Non-pigmented ciliary epithelial cell (primary cell): Measurements from ENCODE around the gene RPL39L.

Source experiments
- DNase-seq: peaks from one replicate; pipeline ENCODE4 v3.0.0-alpha.2; 2010; ENCODE audit warnings: low read depth

Gene RPL39L

GRCh38 chr3:187093320-187093719 is 46.0 kb downstream of the RPL39L start:
- DNase-seq = no peak

DNA sequence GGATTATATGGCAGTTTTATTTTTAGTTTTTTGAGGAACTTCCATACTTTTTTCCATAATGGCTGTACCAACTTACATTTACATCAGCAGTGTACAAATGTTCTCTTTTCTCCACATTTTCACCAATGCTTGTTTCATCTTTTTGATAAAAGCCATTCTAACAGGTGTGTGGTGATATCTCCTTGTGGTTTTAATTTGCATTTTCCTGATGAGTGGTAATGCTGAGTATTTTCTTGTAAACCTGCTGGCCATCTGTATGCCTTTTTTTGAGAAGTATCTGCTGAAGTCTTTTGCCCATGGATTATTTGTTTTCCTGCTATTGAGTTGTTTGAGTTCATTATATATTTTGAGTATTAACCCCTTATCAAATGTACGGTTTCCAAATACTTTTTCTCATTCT is 50.6 kb downstream of the RPL39L start:
- DNase-seq = no peak

- DNase-seq = no peak
Observed at GRCh38 chr3:187086831-187087230, 52.5 kb downstream of the RPL39L start.

GRCh38 chr3:187085933-187086332 is 53.4 kb downstream of the RPL39L start:
- no peak for DNase-seq

- no peak for DNase-seq
Observed at GRCh38 chr3:187085021-187085666, 54.2 kb downstream of the RPL39L start.

DNA sequence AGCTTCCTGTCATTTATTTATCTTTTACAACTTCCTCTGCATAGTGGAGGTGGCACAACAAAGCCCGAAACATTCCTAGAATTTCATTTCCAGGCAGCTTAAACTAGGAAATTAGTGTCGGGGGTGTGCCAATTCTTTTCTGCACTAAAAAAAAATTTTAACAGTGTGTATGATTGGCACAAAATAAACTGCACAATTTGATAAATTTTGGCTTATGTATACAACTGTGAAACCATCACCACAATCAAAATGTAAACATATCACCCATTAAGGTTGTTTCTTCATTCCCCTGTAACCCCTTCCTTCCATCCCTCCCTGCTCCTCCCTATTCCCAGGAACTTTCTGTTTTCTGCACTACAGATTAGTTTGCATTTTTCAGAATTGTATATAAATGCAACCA is 54.7 kb downstream of the RPL39L start:
- DNase-seq = no peak

DNA sequence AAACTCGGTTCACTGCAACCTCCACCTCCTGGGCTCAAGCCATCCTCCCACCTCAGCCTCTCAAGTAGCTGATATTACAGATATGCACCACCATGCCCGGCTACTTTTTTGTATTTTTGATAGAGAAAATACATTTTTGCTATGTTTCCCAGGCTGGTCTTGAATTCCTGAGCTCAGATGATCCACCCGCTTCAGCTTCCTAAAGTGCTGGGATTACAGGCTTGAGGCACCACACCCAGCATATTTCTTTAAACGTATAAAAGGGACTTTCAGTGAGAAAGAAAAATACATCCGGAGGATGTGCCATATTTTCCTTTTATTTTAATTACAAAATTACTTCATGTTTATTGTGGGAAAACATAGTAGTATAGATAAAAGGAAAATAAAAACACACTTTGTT is 55.2 kb downstream of the RPL39L start:
- no peak for DNase-seq

DNA sequence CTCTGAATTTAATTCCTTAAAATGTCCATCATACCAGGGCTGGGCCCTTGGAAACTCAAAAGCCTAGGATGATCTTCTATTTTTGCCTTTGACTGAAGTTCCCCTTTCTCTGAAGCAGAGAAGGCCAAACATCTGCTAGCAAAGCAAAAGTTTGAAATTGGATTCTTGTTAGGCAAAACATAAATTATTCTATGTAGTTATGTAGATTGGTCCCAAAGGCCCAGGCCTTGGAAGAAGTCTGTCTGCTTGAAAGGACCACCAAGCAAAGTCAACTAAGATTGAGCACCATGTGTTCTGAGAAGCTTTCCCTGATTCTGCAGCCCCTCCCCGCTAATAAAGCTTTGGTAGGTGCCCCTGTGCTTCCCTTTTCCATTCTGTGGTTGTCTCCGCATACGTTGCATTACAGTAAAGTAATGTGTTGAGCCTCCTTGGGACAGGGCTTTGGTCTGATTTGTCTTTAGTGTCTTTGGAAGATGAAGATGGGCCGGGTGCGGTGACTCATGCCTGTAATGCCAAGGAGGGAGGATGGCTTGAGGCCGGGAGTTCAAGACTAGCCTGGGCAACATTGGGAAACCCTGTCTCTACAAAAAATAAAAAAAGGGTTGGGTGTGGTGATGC is 56.4 kb downstream of the RPL39L start:
- no peak for DNase-seq

GRCh38 chr3:187080799-187081450 is 58.4 kb downstream of the RPL39L start:
- no peak for DNase-seq

- DNase-seq = no peak
Observed at GRCh38 chr3:187079090-187080022, 59.9 kb downstream of the RPL39L start.

DNA sequence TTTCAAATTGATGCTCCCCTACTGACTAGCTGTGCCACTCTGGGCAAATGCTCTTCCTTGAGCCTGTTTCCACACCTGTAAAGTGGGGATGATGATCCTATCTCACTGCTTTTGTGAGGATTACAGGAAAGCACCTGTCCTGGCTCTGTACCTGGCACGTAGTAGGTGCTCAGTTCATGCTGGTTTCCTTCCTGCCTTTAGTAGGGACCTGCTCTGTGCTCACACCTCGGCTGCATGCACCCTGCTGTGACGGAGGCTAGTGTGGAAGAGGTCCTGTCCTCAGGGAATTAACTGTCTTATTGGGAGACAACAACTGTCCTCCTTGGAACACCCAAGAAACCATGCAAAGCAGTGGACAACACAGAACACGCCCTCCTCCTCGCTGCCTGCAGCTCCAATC is 61.8 kb downstream of the RPL39L start:
- DNase-seq = no peak

- DNase-seq = no peak
Observed at GRCh38 chr3:187077085-187077484, 62.2 kb downstream of the RPL39L start.

GRCh38 chr3:187076297-187076696 is 63.0 kb downstream of the RPL39L start:
- DNase-seq = no peak

- DNase-seq = no peak
Observed at GRCh38 chr3:187074846-187075245, 64.5 kb downstream of the RPL39L start.

- no peak for DNase-seq
Observed at GRCh38 chr3:187073581-187074098, 65.7 kb downstream of the RPL39L start.

GRCh38 chr3:187072511-187072910 is 66.8 kb downstream of the RPL39L start:
- DNase-seq = no peak

DNA sequence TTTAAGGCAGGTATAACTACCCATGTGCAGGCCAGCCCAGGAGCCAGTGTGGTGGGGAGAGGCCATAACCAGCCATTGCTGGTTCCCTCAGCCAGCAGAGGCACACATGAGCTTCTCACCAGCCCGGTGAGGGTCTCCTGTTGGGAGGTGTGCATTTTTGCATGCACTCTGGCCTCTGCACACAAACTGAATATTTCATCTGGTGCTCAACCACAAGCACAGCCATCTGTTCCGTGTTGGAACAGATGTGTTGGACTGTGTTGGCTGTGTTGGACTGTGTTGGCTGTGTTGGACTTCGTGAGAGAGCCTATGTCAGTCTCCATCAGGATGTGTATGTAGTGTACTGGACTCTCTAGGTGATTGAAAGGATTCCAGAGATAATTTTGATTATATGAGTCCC is 67.2 kb downstream of the RPL39L start:
- no peak for DNase-seq
